GM21528 (cell line): ENCODE results near the gene SFTPD.
"Not testable (repeated sequence)": the region's sequence is repeated elsewhere in the genome, so short reads cannot be mapped to it uniquely, and the experiment has no call there.

Experiments used
- ATAC-seq: cut with Tn5 transposase; IDR thresholded peaks from one replicate; pipeline ENCODE4 v1.9.1; 2021; ENCODE audit warnings: mild to moderate bottlenecking, moderate library complexity; ENCODE audit not compliant: unreplicated experiment, low FRiP score

Gene SFTPD

GRCh38 chr10:79928028-79928583, 20.8 kb downstream of the SFTPD start:
- no peak for ATAC-seq

GRCh38 chr10:79927111-79927828, 21.6 kb downstream of the SFTPD start:
- no peak for ATAC-seq

- ATAC-seq = no peak
Measured at GRCh38 chr10:79926037-79926436, 22.9 kb downstream of the SFTPD start.

GRCh38 chr10:79925614-79926013, 23.3 kb downstream of the SFTPD start:
- ATAC-seq = no peak

- no peak for ATAC-seq
Measured at GRCh38 chr10:79923669-79924068, 25.2 kb downstream of the SFTPD start.

- no peak for ATAC-seq
Measured at GRCh38 chr10:79923145-79923544, 25.8 kb downstream of the SFTPD start.

- not testable (repeated sequence) for ATAC-seq
Measured at GRCh38 chr10:79922011-79922412, 26.9 kb downstream of the SFTPD start.

GRCh38 chr10:79915838-79916237, 33.1 kb downstream of the SFTPD start:
- ATAC-seq = not testable (repeated sequence)

GRCh38 chr10:79914512-79914911, 34.4 kb downstream of the SFTPD start:
- ATAC-seq = not testable (repeated sequence)

GRCh38 chr10:79910836-79911235, 38.1 kb downstream of the SFTPD start:
- ATAC-seq = no peak

GRCh38 chr10:79910344-79910743, 38.6 kb downstream of the SFTPD start:
- ATAC-seq = no peak

- ATAC-seq = no peak
Measured at GRCh38 chr10:79905322-79906314, 43.3 kb downstream of the SFTPD start.

- no peak for ATAC-seq
Measured at GRCh38 chr10:79904671-79905321, 44.1 kb downstream of the SFTPD start.

GRCh38 chr10:79901571-79901970, 47.3 kb downstream of the SFTPD start:
- ATAC-seq = not testable (repeated sequence)

- no peak for ATAC-seq
Measured at GRCh38 chr10:79898597-79899325, 50.1 kb downstream of the SFTPD start.

GRCh38 chr10:79892896-79893295, 56.0 kb downstream of the SFTPD start:
- not testable (repeated sequence) for ATAC-seq

- ATAC-seq = no peak
Measured at GRCh38 chr10:79890469-79890868, 58.4 kb downstream of the SFTPD start.

- ATAC-seq = not testable (repeated sequence)
Measured at GRCh38 chr10:79888984-79889383, 59.9 kb downstream of the SFTPD start.
